B cell (primary cell): ENCODE results near the gene PARVG.

ENCODE experiments used
- CTCF ChIP-seq: fragments of 200-600 bp; IDR thresholded peaks from one replicate; pipeline ENCODE4 v1.8.0; 2022; ENCODE audit warnings: antibody characterized with exemption, mild to moderate bottlenecking
- EZH2 ChIP-seq: IDR thresholded peaks from 2 replicates; pipeline ENCODE4 v1.6.1; 2012; ENCODE audit warnings: borderline replicate concordance, low read depth, mild to moderate bottlenecking, moderate library complexity, low read length; ENCODE audit not compliant: insufficient read depth, poor library complexity, severe bottlenecking

GRCh38 chr22:44142421-44143104 lies 38.2 kb upstream of the PARVG start:
- TF ChIP-seq CTCF = no peak
- TF ChIP-seq EZH2 = no peak
